CD4-positive, alpha-beta T cell treated with Interleukin-6 for 4 hours (primary cell): Measurements from ENCODE around the gene POLR2E.
A peak's percentile ranks its signal among the peaks of the same experiment; 100 is the strongest.

Source experiments
- DNase-seq: peaks from one replicate; pipeline ENCODE4 v3.0.0-alpha.2; 2020; ENCODE audit warnings: mixed read lengths

Gene POLR2E

GRCh38 chr19:1076046-1076386 is 19.2 kb downstream of the POLR2E start:
- DNase-seq = no peak

GRCh38 chr19:1074544-1075283 is 20.5 kb downstream of the POLR2E start:
- DNase-seq = peak; percentile 99

- DNase-seq = peak; percentile 10
Observed at GRCh38 chr19:1073956-1074517, 21.1 kb downstream of the POLR2E start.

GRCh38 chr19:1073063-1073955 is 21.9 kb downstream of the POLR2E start:
- peak; percentile 28 for DNase-seq

GRCh38 chr19:1072371-1073015 is 22.7 kb downstream of the POLR2E start:
- no peak for DNase-seq

- no peak for DNase-seq
Observed at GRCh38 chr19:1070931-1071791, 24.0 kb downstream of the POLR2E start.

GRCh38 chr19:1070576-1070930 is 24.6 kb downstream of the POLR2E start:
- no peak for DNase-seq

- DNase-seq = peak; percentile 89
Observed at GRCh38 chr19:1069009-1069779, 26.0 kb downstream of the POLR2E start.

- peak; percentile 88 for DNase-seq
Observed at GRCh38 chr19:1068009-1069001, 26.9 kb downstream of the POLR2E start.

GRCh38 chr19:1067341-1067957 is 27.7 kb downstream of the POLR2E start:
- DNase-seq = no peak

GRCh38 chr19:1066748-1067340 is 28.3 kb downstream of the POLR2E start, which contains the start of gene ARHGAP45:
Gene ARHGAP45, plus strand, starts transcription at chr19:1067167. Its CDS starts 239 bp downstream, at chr19:1067406.
- peak; percentile 93 for DNase-seq

- peak; percentile 17 for DNase-seq
Observed at GRCh38 chr19:1066251-1066747, 28.9 kb downstream of the POLR2E start.

GRCh38 chr19:1065606-1066109 is 29.5 kb downstream of the POLR2E start:
- peak; percentile 3 for DNase-seq

- peak; percentile 82 for DNase-seq
Observed at GRCh38 chr19:1064661-1065605, 30.2 kb downstream of the POLR2E start.

- peak; percentile 21 for DNase-seq
Observed at GRCh38 chr19:1063909-1064660, 31.1 kb downstream of the POLR2E start.

- peak; percentile 23 for DNase-seq
Observed at GRCh38 chr19:1063030-1063908, 31.9 kb downstream of the POLR2E start.
